ENCODE results near the gene PTTG1IP.

PTTG1IP gene

GRCh38 chr21:44895859-44896258 is 22.4 kb upstream of the PTTG1IP start:
- DNase-seq (ENCODE audit: low read depth) = no peak

GRCh38 chr21:44894687-44895302 is 21.3 kb upstream of the PTTG1IP start:
- DNase-seq (ENCODE audit: low read depth) = no peak

GRCh38 chr21:44893948-44894656 is 20.6 kb upstream of the PTTG1IP start:
- no peak for DNase-seq (ENCODE audit: low read depth)

- no peak for DNase-seq (ENCODE audit: low read depth)
Observed at GRCh38 chr21:44893278-44893556, 19.7 kb upstream of the PTTG1IP start.

GRCh38 chr21:44892536-44893277 is 19.2 kb upstream of the PTTG1IP start:
- peak; percentile 70 for DNase-seq (ENCODE audit: low read depth)

- DNase-seq (ENCODE audit: low read depth) = no peak
Observed at GRCh38 chr21:44892095-44892494, 18.6 kb upstream of the PTTG1IP start.

GRCh38 chr21:44891631-44892031 is 18.1 kb upstream of the PTTG1IP start:
- no peak for DNase-seq (ENCODE audit: low read depth)

- DNase-seq (ENCODE audit: low read depth) = no peak
Observed at GRCh38 chr21:44890961-44891541, 17.6 kb upstream of the PTTG1IP start.

GRCh38 chr21:44890338-44890931 is 16.9 kb upstream of the PTTG1IP start:
- no peak for DNase-seq (ENCODE audit: low read depth)

GRCh38 chr21:44889625-44890337 is 16.3 kb upstream of the PTTG1IP start:
- no peak for DNase-seq (ENCODE audit: low read depth)

- DNase-seq (ENCODE audit: low read depth) = no peak
Observed at GRCh38 chr21:44888581-44889550, 15.4 kb upstream of the PTTG1IP start.

- no peak for DNase-seq (ENCODE audit: low read depth)
Observed at GRCh38 chr21:44887807-44888580, 14.5 kb upstream of the PTTG1IP start.

- no peak for DNase-seq (ENCODE audit: low read depth)
Observed at GRCh38 chr21:44887126-44887806, 13.8 kb upstream of the PTTG1IP start.

GRCh38 chr21:44886113-44887075 is 12.9 kb upstream of the PTTG1IP start:
- DNase-seq (ENCODE audit: low read depth) = no peak

GRCh38 chr21:44885615-44886014 is 12.1 kb upstream of the PTTG1IP start:
- DNase-seq (ENCODE audit: low read depth) = no peak

GRCh38 chr21:44884097-44884496 is 10.6 kb upstream of the PTTG1IP start:
- no peak for DNase-seq (ENCODE audit: low read depth)

- no peak for DNase-seq (ENCODE audit: low read depth)
Observed at GRCh38 chr21:44883250-44883649, 9.8 kb upstream of the PTTG1IP start.

- no peak for DNase-seq (ENCODE audit: low read depth)
Observed at GRCh38 chr21:44881198-44881872, 7.8 kb upstream of the PTTG1IP start.
